Suppressor macrophage treated with lipopolysaccharide for 1 hour (primary cell): Measurements from ENCODE around the gene RNF11.

Experiments used
- DNase-seq, 3 donors: peaks; one replicate each; pipeline ENCODE4 v3.0.0-alpha.2; 2020 to 2022

Gene RNF11

GRCh38 chr1:51316113-51316845 is 80.2 kb downstream of the RNF11 start:
- no peak for DNase-seq

GRCh38 chr1:51316846-51317120 is 80.7 kb downstream of the RNF11 start:
- no peak for DNase-seq

GRCh38 chr1:51317798-51318197 is 81.7 kb downstream of the RNF11 start:
- no peak for DNase-seq

GRCh38 chr1:51320967-51321923 is 85.2 kb downstream of the RNF11 start:
- DNase-seq = no peak

GRCh38 chr1:51321924-51322280 is 85.8 kb downstream of the RNF11 start:
- no peak for DNase-seq

- no peak for DNase-seq
Measured at GRCh38 chr1:51322417-51323101, 86.5 kb downstream of the RNF11 start.
